BE2C (cell line): Measurements from ENCODE around the gene WDR7. TPM values are rescaled to one million over a fixed set of nuclear protein-coding genes. Genes with fewer than 3 reads are reported as not detected.
A peak's percentile ranks its signal among the peaks of the same experiment; 100 is the strongest.

Experiments
- DNase-seq: peaks from one replicate; pipeline ENCODE4 v3.0.0-alpha.2; 2020
- H3K27me3 ChIP-seq: fragments of 250-450 bp; sonication (Bioruptor Pico); 2 replicates; pipeline ENCODE4 v1.5.1; 2020; ENCODE audit warnings: mild to moderate bottlenecking
- H3K36me3 ChIP-seq: fragments of 250-450 bp; sonication (Bioruptor Pico); 2 replicates; pipeline ENCODE4 v1.5.1; 2020; ENCODE audit warnings: mild to moderate bottlenecking
- H3K4me1 ChIP-seq: fragments of 250-450 bp; sonication (Bioruptor Pico); 2 replicates; pipeline ENCODE4 v1.5.1; 2020
- H3K4me3 ChIP-seq: 2 replicates; pipeline ENCODE4 v1.5.1; 2011; ENCODE audit warnings: low read depth, low read length
- H3K9me3 ChIP-seq: fragments of 250-450 bp; sonication (Bioruptor Pico); 2 replicates; pipeline ENCODE4 v1.5.1; 2020
- CTCF ChIP-seq: IDR thresholded peaks from 2 replicates; pipeline ENCODE4 v1.5.1; 2012; ENCODE audit warnings: mild to moderate bottlenecking, low read depth, low read length
- polyA plus RNA-seq: library from polyadenylated mRNA; unstranded; fragments of >200 nt; gene quantifications from one replicate; pipeline ENCODE4 v1.2.1, GENCODE V29; 2012; ENCODE audit warnings: low read depth, missing spikeins; ENCODE audit not compliant: insufficient read length, insufficient read depth

The WDR7 gene
- polyA plus RNA-seq, result 8.9 TPM

- peak within 1 kb of the TSS; percentile 83 for H3K4me3 ChIP-seq
- DNase-seq, result peak; percentile 89
- no peaks in the 10 kb centered on the region for H3K36me3 ChIP-seq
- H3K27me3 ChIP-seq, result no peaks in the 10 kb centered on the region
- no peak for TF ChIP-seq CTCF
- H3K9me3 ChIP-seq, result no peaks in the 10 kb centered on the region
- no peaks in the 10 kb centered on the region for H3K4me1 ChIP-seq
Observed at GRCh38 chr18:56650944-56651770, at the start of gene WDR7. Gene WDR7 (plus strand): TSS chr18:56651359. CDS start chr18:56672516, 21,157 bp downstream.

GRCh38 chr18:56606618-56607017 is 44.5 kb upstream of the WDR7 start:
- DNase-seq, result no peak
- TF ChIP-seq CTCF, result no peak
- no peaks in the 10 kb centered on the region for H3K4me1 ChIP-seq
- H3K36me3 ChIP-seq, result peaks cover 9% of the 10 kb centered on the region; the same call in 1 of the 2 replicates
- no peak overlapping the region for H3K4me3 ChIP-seq
- H3K27me3 ChIP-seq, result no peaks in the 10 kb centered on the region
- no peaks in the 10 kb centered on the region for H3K9me3 ChIP-seq

- Histone ChIP-seq H3K4me3 (no peak overlapping the region), H3K9me3 (no peaks in the 10 kb centered on the region), H3K27me3 (no peaks in the 10 kb centered on the region), H3K36me3 (peaks cover 6% of the 10 kb centered on the region; the same call in 1 of the 2 replicates), H3K4me1 (no peaks in the 10 kb centered on the region)
- DNase-seq, result no peak
- TF ChIP-seq CTCF, result no peak
Observed at GRCh38 chr18:56615738-56616520, 35.2 kb upstream of the WDR7 start.

- H3K4me1 ChIP-seq, result no peaks in the 10 kb centered on the region
- no peaks in the 10 kb centered on the region for H3K36me3 ChIP-seq
- DNase-seq, result no peak
- no peak overlapping the region for H3K4me3 ChIP-seq
- no peak for TF ChIP-seq CTCF
- H3K27me3 ChIP-seq, result no peaks in the 10 kb centered on the region
- no peaks in the 10 kb centered on the region for H3K9me3 ChIP-seq
Observed at GRCh38 chr18:56627991-56628390, 23.2 kb upstream of the WDR7 start.

GRCh38 chr18:56632070-56633022 is 18.8 kb upstream of the WDR7 start:
- H3K36me3 ChIP-seq, result no peaks in the 10 kb centered on the region; the same call in 1 of the 2 replicates
- H3K4me3 ChIP-seq, result no peak overlapping the region
- H3K4me1 ChIP-seq, result no peaks in the 10 kb centered on the region
- no peak for TF ChIP-seq CTCF
- no peaks in the 10 kb centered on the region for H3K27me3 ChIP-seq
- no peaks in the 10 kb centered on the region for H3K9me3 ChIP-seq
- DNase-seq, result no peak
